HEK293 (cell line): ENCODE results near the gene FOXN3.

ENCODE experiments used
- GLI2 ChIP-seq: fragments of 450-650 bp; formaldehyde crosslinking; IDR thresholded peaks from 2 replicates; pipeline ENCODE4; 2017; ENCODE audit warnings: missing biosample characterization, missing genetic modification characterization, low read depth, borderline replicate concordance
- SP7 ChIP-seq: fragments of 450-650 bp; formaldehyde crosslinking; IDR thresholded peaks from 2 replicates; pipeline ENCODE4 v1.5.1; 2016; ENCODE audit warnings: missing biosample characterization, missing genetic modification characterization
- ZFHX2 ChIP-seq: fragments of 450-650 bp; formaldehyde crosslinking; conservative IDR thresholded peaks from 2 replicates; pipeline ENCODE4 v1.5.1; 2016; ENCODE audit warnings: missing biosample characterization, missing genetic modification characterization
- ZNF10 ChIP-seq: fragments of 450-650 bp; formaldehyde crosslinking; IDR thresholded peaks from 2 replicates; pipeline ENCODE4 v1.5.1; 2017; ENCODE audit warnings: missing biosample characterization, missing genetic modification characterization
- ZNF146 ChIP-seq: fragments of 450-650 bp; formaldehyde crosslinking; IDR thresholded peaks from 2 replicates; pipeline ENCODE4 v1.5.1; 2016; ENCODE audit warnings: missing biosample characterization, missing genetic modification characterization
- ZNF169 ChIP-seq: fragments of 450-650 bp; formaldehyde crosslinking; IDR thresholded peaks from 2 replicates; pipeline ENCODE4 v1.5.1; 2016; ENCODE audit warnings: missing biosample characterization, missing genetic modification characterization
- ZNF174 ChIP-seq: fragments of 450-650 bp; formaldehyde crosslinking; IDR thresholded peaks from 2 replicates; pipeline ENCODE4 v1.5.0; 2017; ENCODE audit warnings: missing biosample characterization, mild to moderate bottlenecking, missing genetic modification characterization
- ZNF221 ChIP-seq: fragments of 450-650 bp; formaldehyde crosslinking; IDR thresholded peaks from 2 replicates; pipeline ENCODE4 v1.5.1; 2017; ENCODE audit warnings: missing biosample characterization, missing genetic modification characterization, borderline replicate concordance
- ZNF266 ChIP-seq: fragments of 450-650 bp; formaldehyde crosslinking; IDR thresholded peaks from 2 replicates; pipeline ENCODE4 v1.5.1; 2016; ENCODE audit warnings: missing biosample characterization, missing genetic modification characterization, low read depth
- ZNF335 ChIP-seq: fragments of 450-650 bp; formaldehyde crosslinking; conservative IDR thresholded peaks from 2 replicates; pipeline ENCODE4 v1.5.1; 2016; ENCODE audit warnings: missing biosample characterization, missing genetic modification characterization
- ZNF341 ChIP-seq: fragments of 450-650 bp; formaldehyde crosslinking; IDR thresholded peaks from 2 replicates; pipeline ENCODE4; 2016; ENCODE audit warnings: low read depth, missing biosample characterization, missing genetic modification characterization
- ZNF416 ChIP-seq: fragments of 450-650 bp; formaldehyde crosslinking; IDR thresholded peaks from 2 replicates; pipeline ENCODE4 v1.5.1; 2016; ENCODE audit warnings: missing biosample characterization, missing genetic modification characterization
- ZNF571 ChIP-seq: fragments of 450-650 bp; formaldehyde crosslinking; IDR thresholded peaks from 2 replicates; pipeline ENCODE4 v1.5.0; 2017; ENCODE audit warnings: missing biosample characterization, missing genetic modification characterization
- ZNF585B ChIP-seq: fragments of 450-650 bp; formaldehyde crosslinking; IDR thresholded peaks from 2 replicates; pipeline ENCODE4 v1.5.1; 2016; ENCODE audit warnings: missing biosample characterization, missing genetic modification characterization
- ZNF596 ChIP-seq: fragments of 450-650 bp; IDR thresholded peaks from 2 replicates; pipeline ENCODE4 v1.5.0; 2018; ENCODE audit warnings: missing biosample characterization, mild to moderate bottlenecking, missing genetic modification characterization, moderate library complexity
- ZNF76 ChIP-seq: fragments of 450-650 bp; formaldehyde crosslinking; IDR thresholded peaks from 2 replicates; pipeline ENCODE4; 2016; ENCODE audit warnings: low read depth, missing biosample characterization, missing genetic modification characterization, borderline replicate concordance
- ZNF776 ChIP-seq: fragments of 450-650 bp; formaldehyde crosslinking; IDR thresholded peaks from 2 replicates; pipeline ENCODE4 v1.5.0; 2017; ENCODE audit warnings: missing biosample characterization, missing genetic modification characterization, borderline replicate concordance
- ZSCAN16 ChIP-seq: fragments of 450-650 bp; formaldehyde crosslinking; IDR thresholded peaks from 2 replicates; pipeline ENCODE4 v1.5.1; 2016; ENCODE audit warnings: missing biosample characterization, missing genetic modification characterization
- ZSCAN23 ChIP-seq: fragments of 450-650 bp; formaldehyde crosslinking; IDR thresholded peaks from 2 replicates; pipeline ENCODE4 v1.5.1; 2016; ENCODE audit warnings: missing biosample characterization, missing genetic modification characterization
- TF ChIP-seq, protein P1 (sequence below): fragments of 450-650 bp; formaldehyde crosslinking; IDR thresholded peaks from 2 replicates; pipeline ENCODE4 v1.5.1; 2016; ENCODE audit warnings: missing biosample characterization, missing genetic modification characterization
- TF ChIP-seq, protein P2 (sequence below): fragments of 450-650 bp; formaldehyde crosslinking; IDR thresholded peaks from 2 replicates; pipeline ENCODE4 v1.5.1; 2016; ENCODE audit warnings: missing biosample characterization, missing genetic modification characterization, borderline replicate concordance
- TF ChIP-seq, protein P3 (sequence below): fragments of 450-650 bp; formaldehyde crosslinking; IDR thresholded peaks from 2 replicates; pipeline ENCODE4 v1.5.1; 2016; ENCODE audit warnings: missing biosample characterization, missing genetic modification characterization
- TF ChIP-seq, protein P4 (sequence below): fragments of 450-650 bp; formaldehyde crosslinking; IDR thresholded peaks from 2 replicates; pipeline ENCODE4; 2016; ENCODE audit warnings: missing biosample characterization, missing genetic modification characterization
- TF ChIP-seq, protein P5 (sequence below): fragments of 450-650 bp; formaldehyde crosslinking; IDR thresholded peaks from 2 replicates; pipeline ENCODE4 v1.5.1; 2016; ENCODE audit warnings: missing biosample characterization, missing genetic modification characterization
- TF ChIP-seq, protein P6 (sequence below): fragments of 450-650 bp; formaldehyde crosslinking; IDR thresholded peaks from 2 replicates; pipeline ENCODE4 v1.5.1; 2016; ENCODE audit warnings: missing biosample characterization, missing genetic modification characterization, low read depth
- TF ChIP-seq, protein P7 (sequence below): fragments of 450-650 bp; formaldehyde crosslinking; IDR thresholded peaks from 2 replicates; pipeline ENCODE4 v1.5.1; 2016; ENCODE audit warnings: missing biosample characterization, missing genetic modification characterization

Gene FOXN3

DNA sequence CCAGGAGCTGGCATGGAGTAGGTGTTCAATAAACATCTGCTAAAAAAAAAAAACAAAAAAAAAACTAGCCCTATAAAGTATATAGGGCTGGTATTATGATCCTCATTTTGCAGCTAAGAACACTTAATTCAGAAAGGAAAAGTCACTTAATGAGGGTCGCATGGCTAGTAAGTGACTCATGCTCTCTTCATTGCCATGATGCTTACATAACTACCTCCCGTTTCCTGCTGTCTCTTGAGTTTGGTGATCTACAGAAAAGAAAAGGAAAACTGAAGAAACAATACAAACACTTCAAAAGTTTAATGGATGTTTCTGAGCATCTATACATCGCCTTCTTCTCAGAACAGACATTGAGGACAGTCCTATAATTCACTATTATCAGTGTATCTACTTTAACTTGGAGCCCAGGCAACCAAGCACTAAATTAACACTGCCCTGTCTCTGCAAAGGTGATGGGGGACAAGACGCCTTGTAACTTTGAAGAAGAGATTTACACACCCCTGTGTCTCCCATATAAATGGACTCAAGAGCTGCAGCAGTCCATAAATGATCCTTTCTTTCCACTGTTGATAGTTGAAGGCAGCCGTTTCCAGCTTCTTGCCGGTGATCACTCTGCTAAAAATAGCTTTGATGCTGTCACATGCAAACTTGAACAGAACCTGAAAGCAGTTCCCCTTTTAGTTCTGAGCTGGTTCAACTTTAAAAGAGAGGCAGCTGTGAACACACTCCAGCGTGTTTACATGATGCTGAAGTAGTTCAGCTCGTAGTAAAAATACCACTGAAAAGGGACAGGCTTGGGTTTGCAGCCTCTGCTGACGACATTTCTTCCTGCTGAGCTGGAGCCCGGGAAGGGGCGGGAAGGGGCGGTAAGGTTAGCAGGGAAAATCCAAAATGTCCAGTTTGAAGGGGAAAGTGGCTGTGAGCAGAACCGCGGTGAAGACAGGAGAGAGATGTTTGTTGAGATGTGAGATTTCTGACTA, 113.3 kb downstream of the FOXN3 start (continued):
- TF ChIP-seq, protein P1, sequence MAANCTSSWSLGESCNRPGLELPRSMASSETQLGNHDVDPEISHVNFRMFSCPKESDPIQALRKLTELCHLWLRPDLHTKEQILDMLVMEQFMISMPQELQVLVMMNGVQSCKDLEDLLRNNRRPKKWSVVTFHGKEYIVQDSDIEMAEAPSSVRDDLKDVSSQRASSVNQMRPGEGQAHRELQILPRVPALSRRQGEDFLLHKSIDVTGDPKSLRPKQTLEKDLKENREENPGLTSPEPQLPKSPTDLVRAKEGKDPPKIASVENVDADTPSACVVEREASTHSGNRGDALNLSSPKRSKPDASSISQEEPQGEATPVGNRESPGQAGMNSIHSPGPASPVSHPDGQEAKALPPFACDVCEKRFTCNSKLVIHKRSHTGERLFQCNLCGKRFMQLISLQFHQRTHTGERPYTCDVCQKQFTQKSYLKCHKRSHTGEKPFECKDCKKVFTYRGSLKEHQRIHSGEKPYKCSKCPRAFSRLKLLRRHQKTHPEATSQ (tag by site-specific recombination) = no peak
- TF ChIP-seq, protein P2, sequence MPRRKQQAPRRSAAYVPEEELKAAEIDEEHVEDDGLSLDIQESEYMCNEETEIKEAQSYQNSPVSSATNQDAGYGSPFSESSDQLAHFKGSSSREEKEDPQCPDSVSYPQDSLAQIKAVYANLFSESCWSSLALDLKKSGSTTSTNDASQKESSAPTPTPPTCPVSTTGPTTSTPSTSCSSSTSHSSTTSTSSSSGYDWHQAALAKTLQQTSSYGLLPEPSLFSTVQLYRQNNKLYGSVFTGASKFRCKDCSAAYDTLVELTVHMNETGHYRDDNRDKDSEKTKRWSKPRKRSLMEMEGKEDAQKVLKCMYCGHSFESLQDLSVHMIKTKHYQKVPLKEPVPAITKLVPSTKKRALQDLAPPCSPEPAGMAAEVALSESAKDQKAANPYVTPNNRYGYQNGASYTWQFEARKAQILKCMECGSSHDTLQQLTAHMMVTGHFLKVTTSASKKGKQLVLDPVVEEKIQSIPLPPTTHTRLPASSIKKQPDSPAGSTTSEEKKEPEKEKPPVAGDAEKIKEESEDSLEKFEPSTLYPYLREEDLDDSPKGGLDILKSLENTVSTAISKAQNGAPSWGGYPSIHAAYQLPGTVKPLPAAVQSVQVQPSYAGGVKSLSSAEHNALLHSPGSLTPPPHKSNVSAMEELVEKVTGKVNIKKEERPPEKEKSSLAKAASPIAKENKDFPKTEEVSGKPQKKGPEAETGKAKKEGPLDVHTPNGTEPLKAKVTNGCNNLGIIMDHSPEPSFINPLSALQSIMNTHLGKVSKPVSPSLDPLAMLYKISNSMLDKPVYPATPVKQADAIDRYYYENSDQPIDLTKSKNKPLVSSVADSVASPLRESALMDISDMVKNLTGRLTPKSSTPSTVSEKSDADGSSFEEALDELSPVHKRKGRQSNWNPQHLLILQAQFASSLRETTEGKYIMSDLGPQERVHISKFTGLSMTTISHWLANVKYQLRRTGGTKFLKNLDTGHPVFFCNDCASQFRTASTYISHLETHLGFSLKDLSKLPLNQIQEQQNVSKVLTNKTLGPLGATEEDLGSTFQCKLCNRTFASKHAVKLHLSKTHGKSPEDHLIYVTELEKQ (tag by site-specific recombination) = no peak
- TF ChIP-seq, protein P3, sequence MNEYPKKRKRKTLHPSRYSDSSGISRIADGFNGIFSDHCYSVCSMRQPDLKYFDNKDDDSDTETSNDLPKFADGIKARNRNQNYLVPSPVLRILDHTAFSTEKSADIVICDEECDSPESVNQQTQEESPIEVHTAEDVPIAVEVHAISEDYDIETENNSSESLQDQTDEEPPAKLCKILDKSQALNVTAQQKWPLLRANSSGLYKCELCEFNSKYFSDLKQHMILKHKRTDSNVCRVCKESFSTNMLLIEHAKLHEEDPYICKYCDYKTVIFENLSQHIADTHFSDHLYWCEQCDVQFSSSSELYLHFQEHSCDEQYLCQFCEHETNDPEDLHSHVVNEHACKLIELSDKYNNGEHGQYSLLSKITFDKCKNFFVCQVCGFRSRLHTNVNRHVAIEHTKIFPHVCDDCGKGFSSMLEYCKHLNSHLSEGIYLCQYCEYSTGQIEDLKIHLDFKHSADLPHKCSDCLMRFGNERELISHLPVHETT = no peak
- peak; percentile 35 for TF ChIP-seq SP7 (tag by site-specific recombination)
- no peak for TF ChIP-seq ZNF596
- no peak for TF ChIP-seq ZNF571 (tag by site-specific recombination)
- no peak for TF ChIP-seq ZNF266 (tag by site-specific recombination)
- no peak for TF ChIP-seq GLI2
- no peak for TF ChIP-seq ZNF416 (tag by site-specific recombination)
- 0 out of 2 replicates have a peak, but pooled peaks have one; percentile 33 for TF ChIP-seq ZNF10
- TF ChIP-seq ZNF221 (tag by site-specific recombination) = no peak
- TF ChIP-seq ZFHX2 (tag by site-specific recombination) = no peak
- TF ChIP-seq, protein P4, sequence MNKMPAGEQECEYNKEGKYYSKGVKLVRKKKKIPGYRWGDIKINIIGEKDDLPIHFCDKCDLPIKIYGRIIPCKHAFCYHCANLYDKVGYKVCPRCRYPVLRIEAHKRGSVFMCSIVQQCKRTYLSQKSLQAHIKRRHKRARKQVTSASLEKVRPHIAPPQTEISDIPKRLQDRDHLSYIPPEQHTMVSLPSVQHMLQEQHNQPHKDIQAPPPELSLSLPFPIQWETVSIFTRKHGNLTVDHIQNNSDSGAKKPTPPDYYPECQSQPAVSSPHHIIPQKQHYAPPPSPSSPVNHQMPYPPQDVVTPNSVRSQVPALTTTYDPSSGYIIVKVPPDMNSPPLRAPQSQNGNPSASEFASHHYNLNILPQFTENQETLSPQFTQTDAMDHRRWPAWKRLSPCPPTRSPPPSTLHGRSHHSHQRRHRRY (tag by site-specific recombination) = no peak
- TF ChIP-seq, protein P5, sequence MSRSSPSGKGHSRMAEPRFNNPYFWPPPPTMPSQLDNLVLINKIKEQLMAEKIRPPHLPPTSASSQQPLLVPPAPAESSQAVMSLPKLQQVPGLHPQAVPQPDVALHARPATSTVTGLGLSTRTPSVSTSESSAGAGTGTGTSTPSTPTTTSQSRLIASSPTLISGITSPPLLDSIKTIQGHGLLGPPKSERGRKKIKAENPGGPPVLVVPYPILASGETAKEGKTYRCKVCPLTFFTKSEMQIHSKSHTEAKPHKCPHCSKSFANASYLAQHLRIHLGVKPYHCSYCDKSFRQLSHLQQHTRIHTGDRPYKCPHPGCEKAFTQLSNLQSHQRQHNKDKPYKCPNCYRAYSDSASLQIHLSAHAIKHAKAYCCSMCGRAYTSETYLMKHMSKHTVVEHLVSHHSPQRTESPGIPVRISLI (tag by site-specific recombination) = no peak
- TF ChIP-seq ZSCAN16 (tag by site-specific recombination) = no peak
- no peak for TF ChIP-seq ZNF341 (tag by site-specific recombination)
- no peak for TF ChIP-seq ZNF169 (tag by site-specific recombination)
- TF ChIP-seq, protein P6, sequence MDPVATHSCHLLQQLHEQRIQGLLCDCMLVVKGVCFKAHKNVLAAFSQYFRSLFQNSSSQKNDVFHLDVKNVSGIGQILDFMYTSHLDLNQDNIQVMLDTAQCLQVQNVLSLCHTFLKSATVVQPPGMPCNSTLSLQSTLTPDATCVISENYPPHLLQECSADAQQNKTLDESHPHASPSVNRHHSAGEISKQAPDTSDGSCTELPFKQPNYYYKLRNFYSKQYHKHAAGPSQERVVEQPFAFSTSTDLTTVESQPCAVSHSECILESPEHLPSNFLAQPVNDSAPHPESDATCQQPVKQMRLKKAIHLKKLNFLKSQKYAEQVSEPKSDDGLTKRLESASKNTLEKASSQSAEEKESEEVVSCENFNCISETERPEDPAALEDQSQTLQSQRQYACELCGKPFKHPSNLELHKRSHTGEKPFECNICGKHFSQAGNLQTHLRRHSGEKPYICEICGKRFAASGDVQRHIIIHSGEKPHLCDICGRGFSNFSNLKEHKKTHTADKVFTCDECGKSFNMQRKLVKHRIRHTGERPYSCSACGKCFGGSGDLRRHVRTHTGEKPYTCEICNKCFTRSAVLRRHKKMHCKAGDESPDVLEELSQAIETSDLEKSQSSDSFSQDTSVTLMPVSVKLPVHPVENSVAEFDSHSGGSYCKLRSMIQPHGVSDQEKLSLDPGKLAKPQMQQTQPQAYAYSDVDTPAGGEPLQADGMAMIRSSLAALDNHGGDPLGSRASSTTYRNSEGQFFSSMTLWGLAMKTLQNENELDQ = no peak
- TF ChIP-seq ZNF76 (tag by site-specific recombination) = no peak
- TF ChIP-seq ZNF776 = no peak
- TF ChIP-seq ZNF335 (tag by site-specific recombination) = peak; percentile 40
- TF ChIP-seq, protein P7, sequence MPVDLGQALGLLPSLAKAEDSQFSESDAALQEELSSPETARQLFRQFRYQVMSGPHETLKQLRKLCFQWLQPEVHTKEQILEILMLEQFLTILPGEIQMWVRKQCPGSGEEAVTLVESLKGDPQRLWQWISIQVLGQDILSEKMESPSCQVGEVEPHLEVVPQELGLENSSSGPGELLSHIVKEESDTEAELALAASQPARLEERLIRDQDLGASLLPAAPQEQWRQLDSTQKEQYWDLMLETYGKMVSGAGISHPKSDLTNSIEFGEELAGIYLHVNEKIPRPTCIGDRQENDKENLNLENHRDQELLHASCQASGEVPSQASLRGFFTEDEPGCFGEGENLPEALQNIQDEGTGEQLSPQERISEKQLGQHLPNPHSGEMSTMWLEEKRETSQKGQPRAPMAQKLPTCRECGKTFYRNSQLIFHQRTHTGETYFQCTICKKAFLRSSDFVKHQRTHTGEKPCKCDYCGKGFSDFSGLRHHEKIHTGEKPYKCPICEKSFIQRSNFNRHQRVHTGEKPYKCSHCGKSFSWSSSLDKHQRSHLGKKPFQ (tag by site-specific recombination) = no peak
- TF ChIP-seq ZNF174 (tag by site-specific recombination) = no peak
- no peak for TF ChIP-seq ZNF146 (tag by site-specific recombination)
- TF ChIP-seq ZNF585B = no peak; the same call in 1 of the 2 replicates
- no peak for TF ChIP-seq ZSCAN23 (tag by site-specific recombination)
